DOHH2 (cell line): ENCODE results near the gene NPFF.

ENCODE experiments used
- H3F3A ChIP-seq: fragments of 200-600 bp; sonication (generic), shearing (Covaris generic); 2 replicates; pipeline ENCODE4 v1.6.0; 2016; ENCODE audit warnings: antibody characterized with exemption, mild to moderate bottlenecking; ENCODE audit not compliant: control insufficient read depth, insufficient read depth
- H3K27ac ChIP-seq: fragments of 200-600 bp; sonication (generic); 2 replicates; pipeline ENCODE4 v1.5.1; 2014; ENCODE audit warnings: low read depth, mild to moderate bottlenecking, low read length, moderate library complexity
- H3K27me3 ChIP-seq: fragments of 200-600 bp; sonication (generic); 2 replicates; pipeline ENCODE4 v1.6.1; 2014; ENCODE audit warnings: mild to moderate bottlenecking, low read length, mixed read lengths; ENCODE audit not compliant: control insufficient read depth
- H3K36me3 ChIP-seq: fragments of 200-600 bp; sonication (generic); 2 replicates; pipeline ENCODE4 v1.6.1; 2014; ENCODE audit warnings: mild to moderate bottlenecking, low read length, moderate library complexity, mixed read lengths; ENCODE audit not compliant: control insufficient read depth
- H3K4me1 ChIP-seq: fragments of 200-600 bp; sonication (generic); 2 replicates; pipeline ENCODE4 v1.6.1; 2014; ENCODE audit warnings: mild to moderate bottlenecking, low read length, mixed read lengths; ENCODE audit not compliant: control insufficient read depth
- H3K4me2 ChIP-seq: fragments of 200-600 bp; sonication (generic); 2 replicates; pipeline ENCODE4 v1.6.0; 2014; ENCODE audit warnings: mild to moderate bottlenecking, low read length, moderate library complexity
- H3K4me3 ChIP-seq: fragments of 200-600 bp; sonication (generic); 2 replicates; pipeline ENCODE4 v1.5.1; 2014; ENCODE audit warnings: mild to moderate bottlenecking, low read length, mixed read lengths
- H3K79me2 ChIP-seq: fragments of 200-600 bp; sonication (generic); 2 replicates; pipeline ENCODE4 v1.6.1; 2014; ENCODE audit warnings: mild to moderate bottlenecking, low read length, mixed read lengths; ENCODE audit not compliant: control insufficient read depth
- H3K9me2 ChIP-seq: fragments of 200-600 bp; sonication (generic); replicated peaks from 2 replicates; pipeline ENCODE4 v1.6.1; 2014; ENCODE audit warnings: mild to moderate bottlenecking, low read length, mixed read lengths; ENCODE audit not compliant: control insufficient read depth
- H3K9me3 ChIP-seq: fragments of 200-600 bp; sonication (generic); 2 replicates; pipeline ENCODE4 v1.6.1; 2014; ENCODE audit warnings: antibody characterized with exemption, low read length, mixed read lengths; ENCODE audit not compliant: control insufficient read depth, insufficient read depth
- H4K20me1 ChIP-seq: fragments of 200-600 bp; sonication (generic); 2 replicates; pipeline ENCODE4 v1.6.0; 2014; ENCODE audit warnings: low read depth, mild to moderate bottlenecking, antibody characterized with exemption, low read length, moderate library complexity; ENCODE audit not compliant: control insufficient read depth, insufficient read depth
- CTCF ChIP-seq: fragments of 200-600 bp; sonication (generic); IDR thresholded peaks from one replicate; pipeline ENCODE4 v1.5.1; 2014; ENCODE audit warnings: antibody characterized with exemption, mild to moderate bottlenecking, low read depth, low read length; ENCODE audit not compliant: poor library complexity, severe bottlenecking
- EZH2phosphoT487 ChIP-seq: fragments of 200-600 bp; sonication (generic); IDR thresholded peaks from 2 replicates; pipeline ENCODE4 v1.6.1; 2017; ENCODE audit warnings: borderline replicate concordance, mild to moderate bottlenecking, antibody characterized with exemption, low read length, moderate library complexity, mixed read lengths

NPFF gene

DNA sequence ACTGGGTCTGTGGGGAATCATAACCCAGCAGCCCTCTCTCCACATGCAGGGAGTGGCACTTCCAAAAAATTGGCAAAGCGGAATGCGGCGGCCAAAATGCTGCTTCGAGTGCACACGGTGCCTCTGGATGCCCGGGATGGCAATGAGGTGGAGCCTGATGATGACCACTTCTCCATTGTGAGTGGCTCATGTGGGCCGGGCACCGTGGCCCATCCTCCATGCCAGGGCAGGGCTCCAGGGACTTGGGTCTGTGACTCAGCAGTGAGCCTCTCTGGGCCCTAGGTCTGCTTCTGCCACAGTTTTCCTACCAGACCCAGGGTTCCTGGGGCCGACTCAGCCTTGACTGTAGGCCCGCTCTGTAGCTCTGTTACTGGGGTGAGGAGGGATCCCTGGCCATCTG, 2.2 kb downstream of the NPFF start:
- no peak overlapping the region for H3K4me2 ChIP-seq
- H3K79me2 ChIP-seq: peaks cover 19% of the 10 kb centered on the region
- no peak overlapping the region for H3K27ac ChIP-seq
- TF ChIP-seq CTCF (no peak), EZH2phosphoT487 (no peak)
- H3K27me3 ChIP-seq: no peaks in the 10 kb centered on the region
- no peaks in the 10 kb centered on the region for H4K20me1 ChIP-seq
- no peaks in the 10 kb centered on the region for H3K9me2 ChIP-seq
- H3K36me3 ChIP-seq: peaks cover 23% of the 10 kb centered on the region; the same call in 1 of the 2 replicates
- no peaks in the 10 kb centered on the region for H3K9me3 ChIP-seq
- no peak overlapping the region for H3K4me3 ChIP-seq
- peaks cover 6% of the 10 kb centered on the region for H3F3A ChIP-seq
- H3K4me1 ChIP-seq: peaks cover 24% of the 10 kb centered on the region

DNA sequence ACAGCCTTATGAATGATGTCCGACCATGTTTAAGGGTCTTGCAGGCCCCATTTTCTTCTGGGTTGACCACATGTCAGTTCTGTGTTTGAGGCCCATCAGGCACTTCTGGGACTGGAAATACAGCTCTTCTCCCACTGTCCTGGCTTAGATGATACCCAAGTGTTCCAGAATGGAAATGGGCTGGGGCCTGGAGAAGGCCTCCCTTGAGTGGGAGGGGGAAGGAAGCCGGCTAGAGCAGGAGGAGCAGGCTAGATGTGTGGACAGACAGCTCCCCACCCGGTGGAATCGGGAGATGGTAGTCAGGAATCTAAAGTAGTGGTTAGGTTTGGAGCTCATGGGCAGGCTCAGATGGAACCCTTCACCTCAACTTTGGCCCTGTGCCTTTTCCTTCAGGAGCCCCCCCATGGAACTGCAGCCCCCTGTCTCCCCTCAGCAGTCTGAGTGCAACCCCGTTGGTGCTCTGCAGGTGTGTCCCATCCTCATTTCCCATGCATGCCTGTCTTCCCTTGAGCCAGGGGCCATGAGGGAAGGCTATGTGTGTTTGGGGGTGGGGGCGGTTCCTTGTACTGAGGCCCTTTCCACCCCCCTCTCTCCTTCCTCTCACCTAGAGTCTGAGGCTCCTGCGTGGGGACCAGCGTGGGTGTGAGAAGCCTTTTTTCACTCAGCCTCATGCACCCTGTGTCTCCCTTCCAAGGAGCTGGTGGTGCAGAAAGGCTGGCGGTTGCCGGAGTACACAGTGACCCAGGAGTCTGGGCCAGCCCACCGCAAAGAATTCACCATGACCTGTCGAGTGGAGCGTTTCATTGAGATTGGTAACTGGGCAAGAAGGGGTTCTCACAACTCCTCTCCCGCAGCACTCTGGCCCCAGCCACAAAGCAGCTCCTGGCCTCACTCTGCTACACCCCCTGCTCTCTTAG, 3.0 kb downstream of the NPFF start:
- peaks cover 23% of the 10 kb centered on the region; the same call in 1 of the 2 replicates for H3K36me3 ChIP-seq
- H3K27me3 ChIP-seq: no peaks in the 10 kb centered on the region
- no peaks in the 10 kb centered on the region for H3K9me2 ChIP-seq
- H3K9me3 ChIP-seq: no peaks in the 10 kb centered on the region
- no peak overlapping the region for H3K27ac ChIP-seq
- H3F3A ChIP-seq: peaks cover 10% of the 10 kb centered on the region
- H3K4me1 ChIP-seq: peaks cover 29% of the 10 kb centered on the region
- no peaks in the 10 kb centered on the region for H4K20me1 ChIP-seq
- H3K79me2 ChIP-seq: peaks cover 19% of the 10 kb centered on the region
- no peak overlapping the region for H3K4me3 ChIP-seq
- no peak overlapping the region for H3K4me2 ChIP-seq
- TF ChIP-seq CTCF (no peak), EZH2phosphoT487 (no peak)

DNA sequence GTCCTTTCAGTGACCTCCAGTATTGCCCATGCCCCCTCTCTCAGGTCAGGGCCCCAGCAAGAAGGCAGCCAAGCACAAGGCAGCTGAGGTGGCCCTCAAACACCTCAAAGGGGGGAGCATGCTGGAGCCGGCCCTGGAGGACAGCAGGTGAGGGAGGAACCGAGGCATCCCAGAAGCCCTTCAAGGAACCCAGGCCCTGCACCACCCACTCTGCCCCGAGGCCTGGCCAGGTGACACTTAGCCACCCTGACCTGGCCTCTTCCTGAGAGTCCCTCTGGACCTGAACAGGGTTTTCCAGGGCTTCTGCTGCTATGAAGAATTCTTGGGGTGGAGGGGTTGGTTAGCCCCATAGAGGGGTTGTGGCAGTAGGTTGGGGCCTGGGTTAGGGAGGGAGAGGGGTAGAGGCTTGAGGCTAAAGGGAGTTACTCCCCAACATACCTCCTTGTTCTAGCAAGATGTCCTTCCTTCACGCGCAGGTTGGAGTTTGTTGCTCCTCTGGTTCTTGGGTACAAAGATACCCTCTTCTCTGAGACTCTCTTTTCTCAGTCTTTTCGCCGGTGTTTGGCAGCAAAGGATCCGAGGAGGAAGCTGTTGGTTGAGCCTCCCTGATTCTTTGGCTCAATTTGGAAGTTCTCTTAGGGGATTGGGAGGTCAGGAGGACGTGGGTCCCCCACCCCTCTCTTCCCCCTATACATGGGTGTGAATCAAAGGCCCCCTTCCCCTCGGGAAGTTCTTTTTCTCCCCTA, 4.1 kb downstream of the NPFF start:
- TF ChIP-seq EZH2phosphoT487 (no peak), CTCF (no peak)
- Histone ChIP-seq H3K27ac (no peak overlapping the region), H3F3A (peaks cover 7% of the 10 kb centered on the region), H3K36me3 (peaks cover 23% of the 10 kb centered on the region; the same call in 1 of the 2 replicates), H3K4me1 (peaks cover 29% of the 10 kb centered on the region), H3K9me3 (no peaks in the 10 kb centered on the region), H3K9me2 (no peaks in the 10 kb centered on the region), H3K4me3 (no peak overlapping the region), H3K27me3 (no peaks in the 10 kb centered on the region), H3K4me2 (0 out of 2 replicates have a peak overlapping the region, but pooled peaks have one; percentile 96), H4K20me1 (no peaks in the 10 kb centered on the region), H3K79me2 (peaks cover 29% of the 10 kb centered on the region)
